CD8-positive, alpha-beta memory T cell (primary cell): ENCODE results near the gene NF1. TPM values are rescaled to one million over a fixed set of nuclear protein-coding genes. Genes with fewer than 3 reads are reported as not detected.
"Not testable (repeated sequence)": the region's sequence is repeated elsewhere in the genome, so short reads cannot be mapped to it uniquely, and the experiment has no call there.

Experiments
- CTCF ChIA-PET: fragments of 350-600 bp; sonication (Branson Sonifier 250); formaldehyde crosslinking; loops from one replicate; lab custom pipeline; 2021; ENCODE audit warnings: antibody characterized with exemption; lab: Charles Lee
- POLR2A ChIA-PET: fragments of 350-600 bp; sonication (Branson Sonifier 250); formaldehyde crosslinking; loops from one replicate; lab custom pipeline; 2021; ENCODE audit warnings: antibody characterized with exemption; lab: Charles Lee
- DNase-seq, 5 donors: peaks; one replicate each; pipeline versions ENCODE4 v3.0.0 to v3.0.0-alpha.2; 2020 to 2022; ENCODE audit warnings: mixed read lengths in 1 of 5
- H3K27ac ChIP-seq: one replicate; pipeline ENCODE4 v1.7.0; 2013; ENCODE audit warnings: low read depth, mild to moderate bottlenecking, low read length, moderate library complexity
- H3K27me3 ChIP-seq: 2 replicates; pipeline ENCODE4 v1.7.0; 2013; ENCODE audit warnings: low read length, mild to moderate bottlenecking; ENCODE audit not compliant: insufficient read depth, poor library complexity, severe bottlenecking
- H3K36me3 ChIP-seq: 2 replicates; pipeline ENCODE4 v1.7.0; 2013; ENCODE audit warnings: mild to moderate bottlenecking, low read length, moderate library complexity; ENCODE audit not compliant: insufficient read depth
- H3K4me1 ChIP-seq: 2 replicates; pipeline ENCODE4 v1.7.0; 2013; ENCODE audit warnings: mild to moderate bottlenecking, low read length, moderate library complexity; ENCODE audit not compliant: insufficient read depth
- H3K4me3 ChIP-seq: 2 replicates; pipeline ENCODE4 v1.7.0; 2013; ENCODE audit warnings: mild to moderate bottlenecking, low read length
- H3K9me3 ChIP-seq: 2 replicates; pipeline ENCODE4 v1.7.0; 2013; ENCODE audit warnings: mild to moderate bottlenecking, low read length
- H3K27ac Mint-ChIP-seq, 8 donors: one replicate each; pipeline ENCODE4 v1.8.0; 2020 to 2021; ENCODE audit warnings: mixed read lengths in 8 of 8, mild to moderate bottlenecking in 6 of 8, inconsistent platforms in 3 of 8, moderate library complexity in 3 of 8
- H3K27me3 Mint-ChIP-seq, 2 donors: one replicate each; pipeline ENCODE4 v1.8.0; 2020 to 2021; ENCODE audit warnings: mixed read lengths in 2 of 2, mild to moderate bottlenecking in 1 of 2, moderate library complexity in 1 of 2
- H3K36me3 Mint-ChIP-seq, 3 donors: one replicate each; pipeline ENCODE4 v1.8.0; 2020 to 2021; ENCODE audit warnings: mixed read lengths in 3 of 3, inconsistent platforms in 1 of 3, mild to moderate bottlenecking in 1 of 3
- H3K4me1 Mint-ChIP-seq, 3 donors: one replicate each; pipeline ENCODE4 v1.8.0; 2020 to 2021; ENCODE audit warnings: mixed read lengths in 3 of 3, inconsistent platforms in 1 of 3, mild to moderate bottlenecking in 1 of 3
- H3K4me3 Mint-ChIP-seq, 7 donors: one replicate each; pipeline ENCODE4 v1.8.0; 2020 to 2021; ENCODE audit warnings: mixed read lengths in 7 of 7, mild to moderate bottlenecking in 6 of 7, moderate library complexity in 4 of 7, inconsistent platforms in 2 of 7
- H3K9me3 Mint-ChIP-seq, 5 donors: one replicate each; pipeline ENCODE4 v1.8.0; 2020 to 2022; ENCODE audit warnings: mixed read lengths in 5 of 5, mild to moderate bottlenecking in 3 of 5, moderate library complexity in 2 of 5, inconsistent platforms in 1 of 5
- polyA plus RNA-seq: library from polyadenylated mRNA; unstranded; fragments of 300-500 nt; fragmentation: Illumina TruSeq; gene quantifications from one replicate; pipeline ENCODE4 v1.2.3, GENCODE V29; 2021
- total RNA-seq, 2 experiments: library from RNA; stranded (reverse); gene quantifications; one replicate each; pipeline ENCODE4 v1.2.3, GENCODE V29; 2021

Gene NF1
- total and polyA plus RNA-seq, 3 experiments from 2014 or later: 5.8 to 22.8 (median 22.8) TPM

GRCh38 chr17:31090650-31091049, 4.1 kb upstream of the NF1 start:
- H3K27ac ChIP-seq, H3K27me3 ChIP-seq, H3K4me1 Mint-ChIP-seq, H3K9me3 Mint-ChIP-seq, H3K36me3 Mint-ChIP-seq, H3K9me3 ChIP-seq, H3K27ac Mint-ChIP-seq, CTCF ChIA-PET, H3K4me3 ChIP-seq, POLR2A ChIA-PET, DNase-seq, H3K4me1 ChIP-seq, H3K27me3 Mint-ChIP-seq, H3K4me3 Mint-ChIP-seq, H3K36me3 ChIP-seq: not testable (repeated sequence)

GRCh38 chr17:31092475-31093064, 2.2 kb upstream of the NF1 start:
- no peak for DNase-seq
- Histone ChIP-seq H3K36me3 (no peaks in the 10 kb centered on the region), H3K4me3 (no peak overlapping the region), H3K4me1 (peaks cover 4% of the 10 kb centered on the region), H3K9me3 (no peaks in the 10 kb centered on the region), H3K27ac (no peak overlapping the region), H3K27me3 (no peaks in the 10 kb centered on the region)
- Mint-ChIP-seq H3K27me3 (peaks cover 0 to 5% of the 10 kb centered on the region in 2 donors), H3K36me3 (peaks cover 0 to 6% (median 0%) of the 10 kb centered on the region in 3 donors), H3K9me3 (no peaks in the 10 kb centered on the region), H3K4me3 (peak overlapping the region in 5 of 7 donors; percentile 2 to 85 (median 7)), H3K27ac (peak overlapping the region in 6 of 8 donors; percentile 0 to 66 (median 28)), H3K4me1 (peaks cover 13 to 17% (median 13%) of the 10 kb centered on the region in 3 donors)
- POLR2A ChIA-PET: no interaction called here
- CTCF ChIA-PET: no interaction called here

GRCh38 chr17:31093866-31094599, 744 bp upstream of the NF1 start:
- Mint-ChIP-seq H3K27ac (peak overlapping the region; percentile 85 to 98 (median 93)), H3K9me3 (no peaks in the 10 kb centered on the region), H3K4me1 (peaks cover 13 to 17% (median 13%) of the 10 kb centered on the region in 3 donors), H3K27me3 (peaks cover 0 to 5% of the 10 kb centered on the region in 2 donors), H3K36me3 (peaks cover 0 to 6% (median 0%) of the 10 kb centered on the region in 3 donors), H3K4me3 (peak overlapping the region; percentile 82 to 98 (median 88))
- peaks cover 4% of the 10 kb centered on the region for H3K4me1 ChIP-seq
- peak overlapping the region; percentile 78 for H3K4me3 ChIP-seq
- H3K27me3 ChIP-seq: no peaks in the 10 kb centered on the region
- H3K9me3 ChIP-seq: no peaks in the 10 kb centered on the region
- CTCF ChIA-PET: interaction anchor here (0.6 kb wide), 1 partner anchor 25 kb away, joined by 3 read pairs; no protein-coding TSS in a partner anchor
- H3K36me3 ChIP-seq: no peaks in the 10 kb centered on the region
- peak in 1 of 5 donors; percentile 4 for DNase-seq
- peak overlapping the region; percentile 68 for H3K27ac ChIP-seq
- POLR2A ChIA-PET: no interaction called here

GRCh38 chr17:31095236-31096105, 694 bp downstream of the NF1 start:
- Mint-ChIP-seq H3K9me3 (no peaks in the 10 kb centered on the region), H3K4me3 (peak overlapping the region; percentile 85 to 98 (median 93)), H3K36me3 (peaks cover 0 to 6% (median 0%) of the 10 kb centered on the region in 3 donors), H3K27me3 (peaks cover 0 to 1% of the 10 kb centered on the region in 2 donors), H3K4me1 (peaks cover 13 to 20% (median 13%) of the 10 kb centered on the region in 3 donors), H3K27ac (peak overlapping the region; percentile 78 to 98 (median 95))
- ChIA-PET POLR2A (no interaction called here), CTCF (interaction anchor here (0.7 kb wide), 1 partner anchor 98 kb away, joined by 3 read pairs; no protein-coding TSS in a partner anchor)
- Histone ChIP-seq H3K27me3 (no peaks in the 10 kb centered on the region), H3K36me3 (no peaks in the 10 kb centered on the region), H3K27ac (peak overlapping the region; percentile 68), H3K4me1 (peaks cover 4% of the 10 kb centered on the region), H3K4me3 (peak overlapping the region; percentile 78), H3K9me3 (no peaks in the 10 kb centered on the region)
- DNase-seq: peak; percentile 6 to 65 (median 32)

GRCh38 chr17:31096106-31096436, 1.3 kb downstream of the NF1 start:
- ChIA-PET CTCF (interaction anchor here (0.7 kb wide), 1 partner anchor 99 kb away, joined by 3 read pairs; no protein-coding TSS in a partner anchor), POLR2A (no interaction called here)
- Histone ChIP-seq H3K9me3 (no peaks in the 10 kb centered on the region), H3K4me1 (peaks cover 4% of the 10 kb centered on the region), H3K27ac (peak overlapping the region; percentile 68), H3K36me3 (no peaks in the 10 kb centered on the region), H3K4me3 (peak overlapping the region; percentile 78), H3K27me3 (no peaks in the 10 kb centered on the region)
- Mint-ChIP-seq H3K4me3 (peak overlapping the region; percentile 85 to 98 (median 93)), H3K27ac (peak overlapping the region; percentile 78 to 98 (median 95)), H3K27me3 (peaks cover 0 to 1% of the 10 kb centered on the region in 2 donors), H3K36me3 (peaks cover 0 to 6% (median 0%) of the 10 kb centered on the region in 3 donors), H3K9me3 (no peaks in the 10 kb centered on the region), H3K4me1 (peaks cover 13 to 20% (median 13%) of the 10 kb centered on the region in 3 donors)
- DNase-seq: no peak

GRCh38 chr17:31099016-31099415, 4.2 kb downstream of the NF1 start:
- Mint-ChIP-seq H3K27me3 (no peaks in the 10 kb centered on the region), H3K27ac (peak overlapping the region in 1 of 8 donors; percentile 75), H3K36me3 (peaks cover 0 to 6% (median 0%) of the 10 kb centered on the region in 3 donors), H3K4me1 (peaks cover 13 to 20% (median 13%) of the 10 kb centered on the region in 3 donors), H3K4me3 (peak overlapping the region in 1 of 7 donors; percentile 43), H3K9me3 (no peaks in the 10 kb centered on the region)
- no peaks in the 10 kb centered on the region for H3K9me3 ChIP-seq
- H3K27me3 ChIP-seq: no peaks in the 10 kb centered on the region
- H3K27ac ChIP-seq: no peak overlapping the region
- ChIA-PET CTCF (interaction anchor here (0.7 kb wide), 1 partner anchor 434 kb away, joined by 3 read pairs; no protein-coding TSS in a partner anchor), POLR2A (interaction anchor here (0.6 kb wide), 2 partner anchors 30 to 110 kb away, joined by 3 read pairs; no protein-coding TSS in a partner anchor)
- H3K4me1 ChIP-seq: peaks cover 4% of the 10 kb centered on the region
- H3K4me3 ChIP-seq: no peak overlapping the region
- no peak for DNase-seq
- H3K36me3 ChIP-seq: no peaks in the 10 kb centered on the region

GRCh38 chr17:31100840-31101459, 6.2 kb downstream of the NF1 start:
- CTCF ChIA-PET: no interaction called here
- POLR2A ChIA-PET: no interaction called here
- Histone ChIP-seq H3K9me3 (no peaks in the 10 kb centered on the region), H3K4me1 (no peaks in the 10 kb centered on the region), H3K4me3 (no peak overlapping the region), H3K36me3 (no peaks in the 10 kb centered on the region), H3K27ac (no peak overlapping the region), H3K27me3 (no peaks in the 10 kb centered on the region)
- Mint-ChIP-seq H3K27me3 (no peaks in the 10 kb centered on the region), H3K27ac (peak overlapping the region in 1 of 8 donors; percentile 76), H3K36me3 (no peaks in the 10 kb centered on the region), H3K4me3 (no peak overlapping the region), H3K9me3 (no peaks in the 10 kb centered on the region), H3K4me1 (peaks cover 7 to 11% (median 8%) of the 10 kb centered on the region in 3 donors)
- DNase-seq: no peak
